ENCODE results near the gene FAM13B. TPM values are rescaled to one million over a fixed set of nuclear protein-coding genes. Genes with fewer than 3 reads are reported as not detected.

FAM13B gene
- polyA plus RNA-seq, 2 of the 4 experiments (the other 2 are of a cell fraction): 14.9 to 15.1 TPM

DNA sequence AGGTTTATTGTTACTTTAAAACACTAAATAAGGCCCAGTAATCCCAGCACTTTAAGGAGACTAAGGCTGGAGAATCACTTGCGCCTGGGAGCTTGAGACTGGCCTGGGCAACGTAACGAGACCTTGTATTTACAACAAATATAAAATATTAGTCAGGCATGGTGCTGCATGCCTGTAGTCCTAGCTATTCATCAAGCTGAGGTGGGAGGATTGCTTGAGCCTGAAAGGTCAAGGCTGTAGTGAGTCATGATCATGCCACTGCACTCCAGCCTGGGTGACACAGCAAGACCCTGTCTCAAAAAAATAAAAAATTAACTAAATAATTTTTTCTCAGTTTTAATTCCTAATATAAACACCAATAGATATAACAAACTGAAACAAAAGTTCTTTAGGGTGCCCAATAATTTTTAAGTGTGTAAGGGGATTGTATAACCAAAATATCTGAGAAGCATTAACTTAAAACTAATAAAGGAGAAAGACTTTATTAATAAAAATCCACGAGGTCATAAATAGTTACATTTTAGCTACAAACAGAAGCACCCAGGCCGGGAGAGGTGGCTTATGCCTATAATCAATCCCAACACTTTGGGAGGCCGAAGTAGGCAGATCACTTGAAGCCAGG, 32.7 kb downstream of the FAM13B start (continued):
- TF ChIP-seq FOSB (CRISPR knock-in tag; IDR thresholded peaks at IDR 0.05) (no peak), HDAC2 (IDR thresholded peaks at IDR 0.05) (no peak), ZFP36 (IDR thresholded peaks at IDR 0.05; ENCODE audit: borderline replicate concordance, partially characterized antibody) (no peak), HOXB13 (CRISPR knock-in tag; IDR thresholded peaks at IDR 0.05; ENCODE audit: low read depth) (no peak), SMC3 (IDR thresholded peaks at IDR 0.05) (no peak), CHD2 (IDR thresholded peaks at IDR 0.05; ENCODE audit: low read length, partially characterized antibody) (no peak), KDM5A (IDR thresholded peaks at IDR 0.05) (no peak), FOXS1 (CRISPR knock-in tag; IDR thresholded peaks at IDR 0.05) (no peak), MAFK (IDR thresholded peaks at IDR 0.05; ENCODE audit: partially characterized antibody) (peak; percentile 70), PHF8 (IDR thresholded peaks at IDR 0.05; ENCODE audit: borderline replicate concordance, low read depth) (no peak), PBX3 (IDR thresholded peaks at IDR 0.05) (no peak), CEBPB (IDR thresholded peaks at IDR 0.05) (no peak), JUNB (IDR thresholded peaks at IDR 0.05) (peak; percentile 70), POLR2AphosphoS2 (conservative IDR thresholded peaks at IDR 0.05; ENCODE audit: low read length) (no peak), HOXB5 (CRISPR knock-in tag; IDR thresholded peaks at IDR 0.05) (no peak), RARB (CRISPR knock-in tag; IDR thresholded peaks at IDR 0.05) (no peak), EP300 (IDR thresholded peaks at IDR 0.05) (peak in 1 of 2 experiments; percentile 18; a peak in 1 of 5 replicates), POLR2A (IDR thresholded peaks at IDR 0.05; ENCODE audit: low read length) (no peak), REST (IDR thresholded peaks at IDR 0.05) (no peak), EHF (CRISPR knock-in tag; IDR thresholded peaks at IDR 0.05) (no peak)
- TF ChIP-seq, protein P1, sequence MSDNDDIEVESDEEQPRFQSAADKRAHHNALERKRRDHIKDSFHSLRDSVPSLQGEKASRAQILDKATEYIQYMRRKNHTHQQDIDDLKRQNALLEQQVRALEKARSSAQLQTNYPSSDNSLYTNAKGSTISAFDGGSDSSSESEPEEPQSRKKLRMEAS (IDR thresholded peaks at IDR 0.05): peak; percentile 18; the same call in 1 of the 2 replicates
- TF ChIP-seq, protein P2, sequence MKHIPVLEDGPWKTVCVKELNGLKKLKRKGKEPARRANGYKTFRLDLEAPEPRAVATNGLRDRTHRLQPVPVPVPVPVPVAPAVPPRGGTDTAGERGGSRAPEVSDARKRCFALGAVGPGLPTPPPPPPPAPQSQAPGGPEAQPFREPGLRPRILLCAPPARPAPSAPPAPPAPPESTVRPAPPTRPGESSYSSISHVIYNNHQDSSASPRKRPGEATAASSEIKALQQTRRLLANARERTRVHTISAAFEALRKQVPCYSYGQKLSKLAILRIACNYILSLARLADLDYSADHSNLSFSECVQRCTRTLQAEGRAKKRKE (CRISPR knock-in tag; IDR thresholded peaks at IDR 0.05; ENCODE audit: low read depth): no peak

GRCh38 chr5:137997726-137998213, 35.1 kb downstream of the FAM13B start:
- no peak for ATAC-seq
- peak; percentile 27 for TF ChIP-seq MAFK (IDR thresholded peaks at IDR 0.05; ENCODE audit: partially characterized antibody)
- no peak for TF ChIP-seq HMGXB4 (CRISPR knock-in tag; IDR thresholded peaks at IDR 0.05; ENCODE audit: borderline replicate concordance)
- POLR2A ChIA-PET: no interaction called here
- WGBS (ENCODE audit: missing lambda C conversion rate): 88% methylated on average over 1 of the region's 1 CpG
- H3K4me3 ChIP-seq: no peak overlapping the region
- peak in 1 of 2 experiments; percentile 36 for DNase-seq (ENCODE audit: low read depth in 1 of 2, low spot score in 1 of 2)
- peak overlapping the region; percentile 6; the same call in 1 of the 3 replicates for H3K4me2 ChIP-seq
- H3K4me1 ChIP-seq: peaks cover 84% of the 10 kb centered on the region
- FAIRE-seq: no peak
- peak overlapping the region; percentile 87 to 90; a peak in 4 of 6 replicates for H3K27ac ChIP-seq
- H3K9me3 ChIP-seq: peaks cover 7% of the 10 kb centered on the region; the same call in 1 of the 3 replicates
- CTCF ChIA-PET: interaction anchor here (1.1 to 2.0 kb wide), 3 partner anchors 8 to 72 kb away, joined by 4 to 10 read pairs (median 4); no protein-coding TSS in a partner anchor

Measured in A549 (cell line).